Lung microvascular endothelial cell (primary cell): ENCODE data around the gene BBLN. TPM values are rescaled to one million over a fixed set of nuclear protein-coding genes. Genes with fewer than 3 reads are reported as not detected.

Source experiments
- DNase-seq, 2 donors: peaks; one replicate each; pipeline versions ENCODE4 v3.0.0 to v3.0.0-alpha.2; 2010; ENCODE audit warnings: low read depth in 2 of 2
- total RNA-seq: library from RNA; depleted of rRNA; stranded (reverse); fragments of >200 nt; gene quantifications from 2 replicates; pipeline ENCODE4 v1.2.1, GENCODE V29; 2014

The BBLN gene
- total RNA-seq, 1 donor from 2014 or later: 48.2 TPM

GRCh38 chr9:128211186-128211980 lies 51.3 kb downstream of the BBLN start:
- DNase-seq: no peak

DNA sequence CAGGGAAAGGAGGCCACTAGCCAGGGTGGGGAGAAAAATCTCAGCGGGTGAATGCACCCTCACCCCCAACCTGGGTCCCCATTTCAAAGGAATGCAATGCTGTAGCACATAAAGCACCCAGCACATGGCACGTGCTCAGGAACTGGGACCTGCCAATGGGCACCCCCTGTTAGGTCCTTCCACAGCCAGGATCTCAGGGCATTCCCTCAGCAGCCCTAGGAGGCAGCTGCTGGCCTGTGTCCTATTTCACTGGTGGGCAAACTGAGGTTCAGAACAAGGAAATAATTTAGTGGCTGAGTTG lies 51.9 kb downstream of the BBLN start:
- DNase-seq: no peak

Other genes starting within 250 kb of the BBLN start
- gene ST6GALNAC4, start 243.2 kb upstream of the BBLN start, total RNA-seq: 25.5 and 26.6 TPM in 2 replicates
- 0.44 and 0.60 TPM in 2 replicates for gene PIP5KL1, start 229.5 kb upstream of the BBLN start, total RNA-seq
- 8.9 and 12.3 TPM in 2 replicates for gene DPM2, start 222.4 kb upstream of the BBLN start, total RNA-seq
- gene EEIG1, start 179.3 kb upstream of the BBLN start, total RNA-seq: 10.2 and 24.2 TPM in 2 replicates
- gene NAIF1, start 92.9 kb upstream of the BBLN start, total RNA-seq: 6.5 and 12.5 TPM in 2 replicates
- 27.5 and 78.2 TPM in 2 replicates for gene SLC25A25, start 92.0 kb upstream of the BBLN start, total RNA-seq
- 62.5 and 67.8 TPM in 2 replicates for gene PTGES2, start 32.5 kb upstream of the BBLN start, total RNA-seq
- not detected in 2 replicates for gene LCN2, start 10.8 kb upstream of the BBLN start, total RNA-seq
- gene CIZ1, start 31.3 kb downstream of the BBLN start, total RNA-seq: 9.4 and 12.3 TPM in 2 replicates
- gene DNM1, start 43.1 kb downstream of the BBLN start, total RNA-seq: 0.40 and 0.44 TPM in 2 replicates
- 32.9 and 49.6 TPM in 2 replicates for gene GOLGA2, start 115.7 kb downstream of the BBLN start, total RNA-seq
- gene SWI5, start 116.0 kb downstream of the BBLN start, total RNA-seq: 17.5 and 19.6 TPM in 2 replicates
- 22.4 and 26.2 TPM in 2 replicates for gene TRUB2, start 162.2 kb downstream of the BBLN start, total RNA-seq
- gene COQ4, start 162.6 kb downstream of the BBLN start, total RNA-seq: 18.7 and 26.0 TPM in 2 replicates
- gene SLC27A4, start 180.3 kb downstream of the BBLN start, total RNA-seq: 18.5 and 46.8 TPM in 2 replicates
- 36.0 and 46.4 TPM in 2 replicates for gene URM1, start 211.1 kb downstream of the BBLN start, total RNA-seq